Sigmoid colon (tissue), 4 donors: Measurements from ENCODE around the gene PLA2G4D.

ENCODE experiments used
- EP300 ChIP-seq, 4 donors: sonication (generic); formaldehyde crosslinking; IDR thresholded peaks; one replicate each; pipeline ENCODE4 v1.6.1; 2017; ENCODE audit warnings: antibody characterized with exemption in 4 of 4
- POLR2AphosphoS5 ChIP-seq, 4 donors: sonication (generic); formaldehyde crosslinking; IDR thresholded peaks; one replicate each; pipeline ENCODE4 v1.6.1; 2017; ENCODE audit warnings: antibody characterized with exemption in 4 of 4

- TF ChIP-seq EP300 (IDR thresholded peaks at IDR 0.05) (no peak), POLR2AphosphoS5 (IDR thresholded peaks at IDR 0.05) (no peak)
These were observed 58.1 kb downstream of the PLA2G4D start for GRCh38 chr15:42036112-42036905.
